SK-N-SH (cell line): ENCODE results near the gene MIF. TPM values are rescaled to one million over a fixed set of nuclear protein-coding genes. Genes with fewer than 3 reads are reported as not detected.

Experiments
- CTCF ChIA-PET: fragments of 300-600, 350-600 bp; formaldehyde crosslinking; extraction: SDS; loops from one replicate; lab custom pipeline; 2021; lab: Yijun Ruan, JAX
- POLR2A ChIA-PET: fragments of 350-600 bp; sonication (Branson Sonifier 250); formaldehyde crosslinking; extraction: SDS; loops from one replicate; lab custom pipeline; 2020; ENCODE audit warnings: antibody characterized with exemption, inconsistent platforms; lab: Yijun Ruan, JAX
- DNase-seq: peaks from one replicate; pipeline ENCODE4 v3.0.0; 2012
- H2AFZ ChIP-seq: fragments of 200-600 bp; sonication (generic); 2 replicates; pipeline ENCODE4 v1.8.1; 2016; ENCODE audit warnings: antibody characterized with exemption, mild to moderate bottlenecking, low read depth
- H3F3A ChIP-seq: fragments of 200-600 bp; sonication (generic); replicated peaks from 2 replicates; pipeline ENCODE3; 2016; ENCODE audit warnings: antibody characterized with exemption, mild to moderate bottlenecking; ENCODE audit not compliant: insufficient read depth
- H3K27ac ChIP-seq, 2 experiments: fragments of 200-500 bp in 1 of 2; fragments of 200-600 bp in 1 of 2; sonication (Bioruptor generic) in 1 of 2; sonication (generic), shearing (Covaris generic) in 1 of 2; 2 replicates each; pipeline versions ENCODE4 v1.5.1 to v1.6.1; 2014 to 2016; ENCODE audit warnings: low read depth in 2 of 2, inconsistent platforms in 1 of 2, low read length in 1 of 2, mild to moderate bottlenecking in 1 of 2, mixed read lengths in 1 of 2
- H3K27me3 ChIP-seq: fragments of 200-600 bp; sonication (generic), shearing (Covaris generic); 2 replicates; pipeline ENCODE4 v1.6.1; 2016; ENCODE audit warnings: mixed run types; ENCODE audit not compliant: insufficient read depth
- H3K36me3 ChIP-seq, 2 experiments: fragments of 200-500 bp in 1 of 2; fragments of 200-600 bp in 1 of 2; sonication (Bioruptor generic) in 1 of 2; sonication (generic) in 1 of 2; replicated peaks in 1 of 2; 2 replicates each; pipeline versions ENCODE3 to v1.5.1; 2014 to 2016; ENCODE audit warnings: low read length in 1 of 2, mild to moderate bottlenecking in 1 of 2; ENCODE audit not compliant: insufficient read depth in 2 of 2, control insufficient read depth in 1 of 2
- H3K4me1 ChIP-seq, 2 experiments: fragments of 200-500 bp in 1 of 2; fragments of 200-600 bp in 1 of 2; sonication (Bioruptor generic) in 1 of 2; sonication (generic), shearing (Covaris generic) in 1 of 2; 2 replicates each; pipeline versions ENCODE4 v1.5.1 to v1.6.1; 2014 to 2016; ENCODE audit warnings: low read depth in 1 of 2, low read length in 1 of 2, mixed run types in 1 of 2; ENCODE audit not compliant: insufficient read depth in 2 of 2, control insufficient read depth in 1 of 2
- H3K4me2 ChIP-seq: fragments of 200-600 bp; sonication (generic), shearing (Covaris generic); 2 replicates; pipeline ENCODE4 v1.6.1; 2017; ENCODE audit warnings: mixed run types
- H3K4me3 ChIP-seq, 2 experiments: fragments of 200-500 bp in 1 of 2; fragments of 200-600 bp in 1 of 2; sonication (Bioruptor generic) in 1 of 2; sonication (generic), shearing (Covaris generic) in 1 of 2; 2 replicates each; pipeline versions ENCODE4 v1.5.1 to v1.8.1; 2014 to 2016; ENCODE audit warnings: low read depth in 2 of 2, inconsistent platforms in 1 of 2, low read length in 1 of 2, mild to moderate bottlenecking in 1 of 2, mixed read lengths in 1 of 2, moderate library complexity in 1 of 2
- H3K79me2 ChIP-seq: fragments of 200-600 bp; sonication (generic); 2 replicates; pipeline ENCODE4 v1.8.1; 2017; ENCODE audit warnings: mild to moderate bottlenecking; ENCODE audit not compliant: insufficient read depth
- H3K9ac ChIP-seq: fragments of 200-600 bp; sonication (generic); 2 replicates; pipeline ENCODE4 v1.6.1; 2017; ENCODE audit warnings: mixed run types
- H3K9me2 ChIP-seq: fragments of 200-600 bp; sonication (generic); 2 replicates; pipeline ENCODE4 v1.6.1; 2017; ENCODE audit warnings: mixed run types
- H3K9me3 ChIP-seq: fragments of 200-600 bp; sonication (generic); 2 replicates; pipeline ENCODE4 v1.6.1; 2017; ENCODE audit warnings: mixed run types, mild to moderate bottlenecking, moderate library complexity
- H4K20me1 ChIP-seq: fragments of 200-600 bp; sonication (generic); 2 replicates; pipeline ENCODE4 v1.6.1; 2017; ENCODE audit warnings: mild to moderate bottlenecking, mixed run types; ENCODE audit not compliant: insufficient read depth
- CHD2 ChIP-seq: fragments of 150-350 bp; IDR thresholded peaks from 2 replicates; pipeline ENCODE4 v1.6.1; 2018; ENCODE audit warnings: low read length; ENCODE audit not compliant: partially characterized antibody
- CTCF ChIP-seq: fragments of 200-600 bp; sonication (generic); IDR thresholded peaks from 2 replicates; pipeline ENCODE4 v1.6.1; 2017; ENCODE audit warnings: antibody characterized with exemption, mild to moderate bottlenecking, moderate library complexity
- EP300 ChIP-seq, 2 experiments: IDR thresholded peaks; 2 replicates each; pipeline versions ENCODE4 v1.4.0 to v1.6.1; 2012; ENCODE audit warnings: borderline replicate concordance in 1 of 2, low read depth in 1 of 2, low read length in 1 of 2
- FOXM1 ChIP-seq: IDR thresholded peaks from 2 replicates; pipeline ENCODE4 v1.4.0; 2012; ENCODE audit warnings: low read depth, mild to moderate bottlenecking
- GATA2 ChIP-seq: sonication (generic); formaldehyde crosslinking; IDR thresholded peaks from 2 replicates; pipeline ENCODE4 v1.5.0; 2020; ENCODE audit warnings: mild to moderate bottlenecking, missing genetic modification reagents
- JUND ChIP-seq: IDR thresholded peaks from 2 replicates; pipeline ENCODE4 v1.4.0; 2012
- MEF2A ChIP-seq: IDR thresholded peaks from 2 replicates; pipeline ENCODE4 v1.4.0; 2012; ENCODE audit warnings: low read depth, borderline replicate concordance
- MXI1 ChIP-seq: IDR thresholded peaks from 2 replicates; pipeline ENCODE4 v1.6.1; 2012; ENCODE audit warnings: mild to moderate bottlenecking, low read depth, low read length, improper control_type of control experiment
- RCOR1 ChIP-seq: fragments of 150-350 bp; IDR thresholded peaks from 2 replicates; pipeline ENCODE4 v1.6.1; 2017; ENCODE audit warnings: antibody characterized with exemption, low read length
- REST ChIP-seq: IDR thresholded peaks from 2 replicates; pipeline ENCODE4 v1.6.1; 2012; ENCODE audit warnings: mild to moderate bottlenecking, low read depth, low read length, moderate library complexity
- RFX5 ChIP-seq: IDR thresholded peaks from 2 replicates; pipeline ENCODE4 v1.6.1; 2012; ENCODE audit warnings: mild to moderate bottlenecking, improper control_type of control experiment, low read length
- SMC3 ChIP-seq: IDR thresholded peaks from 2 replicates; pipeline ENCODE4 v1.6.1; 2012; ENCODE audit warnings: low read depth, low read length, improper control_type of control experiment
- TCF12 ChIP-seq: IDR thresholded peaks from 2 replicates; pipeline ENCODE4 v1.4.0; 2012
- TEAD4 ChIP-seq: IDR thresholded peaks from 2 replicates; pipeline ENCODE4 v1.4.0; 2012; ENCODE audit warnings: mild to moderate bottlenecking, borderline replicate concordance; ENCODE audit not compliant: insufficient read depth
- WGBS: methylation state at CpG from one replicate; pipeline ENCODE4 v1.1.6; 2017; ENCODE audit warnings: low lambda C conversion rate; 5-methylcytosine and 5-hydroxymethylcytosine counted together
- polyA plus RNA-seq, 3 experiments: library from polyadenylated mRNA; depleted of rRNA; stranded (reverse); fragments of >200 nt; gene quantifications; 2 replicates each; pipeline ENCODE4 v1.2.3, GENCODE V29; 2012
- TF ChIP-seq, protein P1 (sequence below): IDR thresholded peaks from 2 replicates; pipeline ENCODE4; 2012

The MIF gene
- polyA plus RNA-seq, 1 of the 3 experiments (the other 2 are of a cell fraction), result 565 TPM

DNA sequence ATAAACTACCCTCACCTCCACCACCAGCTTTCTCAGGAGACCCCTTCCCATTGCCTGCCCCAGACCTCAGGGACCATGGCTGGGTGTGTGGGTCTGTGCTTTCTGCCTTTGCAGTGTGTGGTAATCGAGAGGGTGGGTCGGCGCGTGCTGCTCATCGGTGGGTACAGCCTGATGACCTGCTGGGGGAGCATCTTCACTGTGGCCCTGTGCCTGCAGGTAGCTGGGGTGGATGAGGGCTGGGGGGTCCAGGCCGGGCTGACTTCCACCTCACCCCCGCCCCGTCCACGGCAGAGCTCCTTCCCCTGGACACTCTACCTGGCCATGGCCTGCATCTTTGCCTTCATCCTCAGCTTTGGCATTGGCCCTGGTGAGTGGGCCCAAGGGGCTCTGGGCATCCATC is 10.5 kb upstream of the MIF start (continued):
- no peak for TF ChIP-seq FOXM1
- TF ChIP-seq, all 33 proteins: peak for 0

- no peak overlapping the region for H3K9ac ChIP-seq
- TF ChIP-seq CHD2, result no peak
- TF ChIP-seq, protein P1, sequence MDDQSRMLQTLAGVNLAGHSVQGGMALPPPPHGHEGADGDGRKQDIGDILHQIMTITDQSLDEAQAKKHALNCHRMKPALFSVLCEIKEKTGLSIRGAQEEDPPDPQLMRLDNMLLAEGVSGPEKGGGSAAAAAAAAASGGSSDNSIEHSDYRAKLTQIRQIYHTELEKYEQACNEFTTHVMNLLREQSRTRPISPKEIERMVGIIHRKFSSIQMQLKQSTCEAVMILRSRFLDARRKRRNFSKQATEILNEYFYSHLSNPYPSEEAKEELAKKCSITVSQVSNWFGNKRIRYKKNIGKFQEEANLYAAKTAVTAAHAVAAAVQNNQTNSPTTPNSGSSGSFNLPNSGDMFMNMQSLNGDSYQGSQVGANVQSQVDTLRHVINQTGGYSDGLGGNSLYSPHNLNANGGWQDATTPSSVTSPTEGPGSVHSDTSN, result no peak
- no peak for TF ChIP-seq TEAD4
- no peak for TF ChIP-seq RFX5
- TF ChIP-seq EP300 (IDR thresholded peaks at IDR 0.05; ENCODE audit: borderline replicate concordance in 1 of 2, low read depth in 1 of 2, low read length in 1 of 2), result no peak
- TF ChIP-seq CTCF, result no peak
- no peak for TF ChIP-seq JUND
- no peak for TF ChIP-seq SMC3
- TF ChIP-seq REST, result no peak
- no peak for TF ChIP-seq MXI1
- no peak for TF ChIP-seq MEF2A
- TF ChIP-seq TCF12, result no peak
- TF ChIP-seq RCOR1, result no peak
- TF ChIP-seq GATA2 (CRISPR knock-in tag), result no peak
- TF ChIP-seq, all 33 proteins: peak for 0
- Histone ChIP-seq H2AFZ (no peak overlapping the region), H3K9me3 (no peaks in the 10 kb centered on the region), H3K36me3 (peaks cover 0 to 10% of the 10 kb centered on the region in 2 experiments), H3K79me2 (no peaks in the 10 kb centered on the region), H3K4me2 (no peak overlapping the region), H3F3A (peaks cover 9% of the 10 kb centered on the region), H3K4me3 (no peak overlapping the region), H3K27me3 (no peaks in the 10 kb centered on the region), H4K20me1 (no peaks in the 10 kb centered on the region), H3K27ac (no peak overlapping the region), H3K9me2 (no peaks in the 10 kb centered on the region), H3K4me1 (peaks cover 0 to 4% of the 10 kb centered on the region in 2 experiments; a peak in 1 of 4 replicates)
- ChIA-PET CTCF (interaction anchor here (2.4 kb wide), 1 partner anchor 9 kb away, joined by 17 read pairs; the partner anchor contains the start of gene MIF), POLR2A (no interaction called here)
- 80% methylated on average over 2 of the region's 9 CpGs for WGBS
- peak; percentile 44 for DNase-seq
Measured at GRCh38 chr22:23884140-23884539, 10.0 kb upstream of the MIF start.
